ENCODE results near the gene SLCO2B1. TPM values are rescaled to one million over a fixed set of nuclear protein-coding genes. Genes with fewer than 3 reads are reported as not detected.

Gene SLCO2B1
- total RNA-seq, 2 donors from 2014 or later: 49.0 to 55.8 TPM

DNA sequence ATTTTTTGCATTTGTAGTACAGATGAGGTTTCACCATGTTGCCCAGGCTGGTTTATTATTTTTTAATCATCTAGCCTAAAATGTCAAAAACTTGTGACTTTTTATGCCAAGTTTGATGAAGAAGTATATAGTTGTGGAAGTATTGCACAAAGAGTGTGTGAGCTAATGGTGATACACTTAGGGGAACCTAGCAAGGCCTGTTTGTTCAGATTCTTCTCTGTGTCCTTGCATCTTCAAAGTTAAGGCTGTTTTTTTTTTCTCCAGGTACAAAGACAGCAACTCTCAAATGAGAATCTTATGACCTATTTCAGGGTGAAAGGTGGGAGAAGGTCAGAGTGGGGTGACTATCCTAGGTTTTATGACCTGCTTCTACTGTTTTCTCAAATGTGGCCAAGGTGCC lies 7.3 kb downstream of the SLCO2B1 start:
- no peak for DNase-seq
- ATAC-seq: no peak
- intact Hi-C loops (cut with DNase I): no loop called here

DNA sequence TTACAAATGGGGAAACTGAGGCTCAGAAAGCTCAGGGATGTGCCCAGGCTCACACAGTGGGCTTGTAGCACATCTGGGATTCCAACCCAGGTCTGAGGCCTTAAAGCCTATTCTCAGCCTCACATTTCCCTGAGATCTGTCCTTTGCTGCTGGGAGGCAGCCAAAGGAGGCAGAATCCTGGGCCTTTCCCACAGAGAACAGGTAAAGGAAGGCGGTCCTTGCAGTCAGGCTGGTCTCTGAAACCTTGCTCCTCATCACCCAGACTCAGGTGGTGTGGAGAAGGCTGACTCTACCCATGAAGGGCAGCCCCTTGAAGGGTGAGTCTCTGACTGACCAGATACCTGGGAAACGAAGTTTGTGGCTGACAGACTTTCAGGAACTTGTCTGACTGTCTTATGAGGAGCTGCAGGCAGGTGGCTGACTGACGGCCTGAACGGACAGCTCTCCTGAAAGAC lies 7.8 kb downstream of the SLCO2B1 start:
- intact Hi-C loops (cut with DNase I): no loop called here
- no peak for DNase-seq
- no peak for ATAC-seq

DNA sequence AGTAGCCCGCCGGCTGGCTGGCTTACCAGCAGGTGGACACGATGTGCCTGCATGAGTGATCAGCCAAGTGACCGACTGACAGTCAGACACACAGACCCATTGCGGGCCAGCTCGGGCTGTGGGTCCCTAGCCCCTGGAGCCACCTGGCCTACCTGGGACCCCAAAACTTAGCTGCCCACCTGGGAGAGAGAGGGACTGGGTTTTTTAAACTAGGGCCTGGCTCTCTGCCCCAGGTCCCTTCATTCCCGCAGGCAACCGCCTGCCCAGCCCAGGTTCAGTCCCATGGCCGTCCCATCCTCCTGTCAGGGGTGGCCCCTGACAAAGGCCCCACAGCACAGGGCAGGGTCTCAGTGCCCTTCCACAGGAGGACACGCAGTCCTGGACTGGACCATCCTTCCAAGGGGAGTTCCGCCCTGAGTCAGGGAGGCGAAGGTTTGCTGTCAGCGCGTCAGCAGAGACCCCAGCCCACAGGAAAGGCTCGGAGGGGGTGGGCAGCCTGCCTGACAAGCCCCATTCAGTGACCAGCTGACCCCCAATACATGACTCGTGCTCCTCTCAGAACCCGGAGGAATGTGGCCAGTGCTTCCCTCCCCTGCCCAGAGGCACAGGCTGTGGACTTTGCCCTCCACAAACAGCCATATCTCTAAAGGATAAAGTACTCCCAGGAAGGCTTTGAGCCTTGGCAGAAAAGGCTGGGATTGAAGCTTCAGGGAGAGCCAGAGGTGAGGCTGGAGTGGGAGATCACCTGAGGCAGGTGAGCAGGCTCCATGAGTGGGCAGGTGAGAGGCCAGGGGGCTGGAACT lies 8.4 kb downstream of the SLCO2B1 start:
- ATAC-seq (no peak), DNase-seq (no peak)
- intact Hi-C loops (cut with DNase I): no loop called here

DNA sequence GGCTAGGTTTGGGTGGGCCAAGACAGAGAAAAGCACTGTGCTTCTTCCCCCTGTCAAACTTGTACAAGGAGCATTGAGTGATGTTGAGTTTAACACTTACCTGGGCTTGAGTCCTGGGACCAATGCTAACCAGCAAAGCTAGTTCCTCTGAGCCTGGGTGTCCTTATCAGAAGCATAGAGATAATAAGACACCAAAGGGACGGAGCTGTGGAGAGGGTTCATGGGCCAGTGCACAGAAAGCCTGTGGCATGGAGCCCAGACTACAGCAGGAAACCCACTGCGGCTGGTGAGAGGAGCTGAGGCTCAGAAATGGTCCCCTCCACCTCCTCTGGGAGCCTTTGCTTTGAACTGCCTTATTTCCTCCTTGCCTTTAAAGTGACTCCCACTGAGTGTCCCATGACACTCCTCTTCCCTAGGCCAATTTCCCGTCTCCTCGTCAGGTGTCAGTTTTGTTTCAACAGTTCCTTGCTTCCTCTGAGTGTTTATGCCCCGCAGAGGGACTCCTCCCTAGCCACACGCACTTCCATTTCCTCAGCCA lies 9.4 kb downstream of the SLCO2B1 start:
- ATAC-seq: peak; percentile 30 to 63
- intact Hi-C loops (cut with DNase I): no loop called here
- no peak for DNase-seq

DNA sequence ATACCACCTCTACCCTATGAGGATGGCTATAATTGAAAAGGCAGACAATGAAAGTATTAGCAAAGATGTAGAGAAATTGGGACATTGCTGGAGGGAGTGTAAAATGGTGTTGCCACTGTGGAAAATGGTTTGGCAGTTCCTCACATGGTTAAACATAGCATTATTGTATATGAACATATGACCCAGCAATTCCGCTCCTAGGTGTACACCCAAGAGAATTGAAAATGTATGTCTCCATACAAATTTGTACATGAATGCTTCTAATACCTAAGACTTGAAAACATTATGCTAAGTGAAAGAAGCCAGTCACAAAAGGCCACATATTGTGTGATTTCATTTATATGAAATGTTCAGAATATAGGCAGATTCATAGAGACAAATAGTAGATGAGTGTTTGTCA lies 10.0 kb downstream of the SLCO2B1 start:
- ATAC-seq: no peak
- no peak for DNase-seq
- intact Hi-C loops (cut with DNase I): no loop called here

DNA sequence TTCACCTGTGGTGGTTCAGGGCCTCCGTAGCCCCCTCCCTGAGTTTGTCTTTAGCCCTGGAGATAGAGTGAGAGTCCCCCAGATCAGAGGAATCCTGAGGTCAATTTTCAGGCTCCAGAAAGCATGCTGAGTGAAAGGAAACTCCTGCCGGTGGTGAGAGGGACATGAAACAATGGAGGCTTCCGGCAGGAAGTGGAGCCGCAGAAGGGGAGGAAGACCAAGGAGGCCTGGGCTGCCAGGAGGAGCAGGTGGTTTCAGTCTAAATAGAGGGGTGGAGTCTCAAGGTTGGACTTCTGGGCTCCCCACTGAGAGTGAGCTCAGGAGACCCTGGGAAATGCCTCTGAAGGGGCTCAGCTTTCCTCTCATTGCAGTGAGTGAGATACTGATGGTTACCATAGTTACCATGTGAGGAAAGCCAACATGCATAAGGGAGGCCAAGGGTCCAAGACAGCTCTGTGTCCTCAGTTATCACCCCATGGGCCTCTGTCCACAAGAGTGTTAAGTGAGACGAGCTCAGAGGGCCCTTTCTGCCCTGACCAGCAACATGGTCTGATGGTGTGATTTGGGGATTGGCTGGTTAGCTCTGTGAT lies 10.7 kb downstream of the SLCO2B1 start:
- intact Hi-C loops (cut with DNase I): no loop called here
- ATAC-seq: peak in 1 of 2 donors; percentile 33
- no peak for DNase-seq

DNA sequence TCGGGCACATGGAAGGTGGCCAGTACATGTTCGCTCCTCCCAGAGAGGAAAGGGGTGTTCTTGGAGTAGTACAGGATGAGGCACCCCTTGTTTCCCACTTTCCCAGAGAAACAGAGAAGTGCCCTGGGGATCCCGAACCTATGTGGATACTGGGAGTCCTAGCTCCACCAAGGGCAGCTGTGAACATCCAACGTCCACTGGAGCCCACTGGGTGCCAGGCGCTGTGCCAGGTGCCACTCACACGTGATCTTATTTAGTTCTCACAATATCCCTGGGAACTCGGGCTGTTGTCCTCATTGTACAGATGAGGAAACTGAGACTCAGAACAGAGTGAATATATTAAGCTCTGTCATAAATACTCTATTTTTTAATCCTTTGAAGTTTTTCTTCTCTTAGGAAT lies 12.0 kb downstream of the SLCO2B1 start:
- ATAC-seq (no peak), DNase-seq (no peak)
- intact Hi-C loops (cut with DNase I): no loop called here

DNA sequence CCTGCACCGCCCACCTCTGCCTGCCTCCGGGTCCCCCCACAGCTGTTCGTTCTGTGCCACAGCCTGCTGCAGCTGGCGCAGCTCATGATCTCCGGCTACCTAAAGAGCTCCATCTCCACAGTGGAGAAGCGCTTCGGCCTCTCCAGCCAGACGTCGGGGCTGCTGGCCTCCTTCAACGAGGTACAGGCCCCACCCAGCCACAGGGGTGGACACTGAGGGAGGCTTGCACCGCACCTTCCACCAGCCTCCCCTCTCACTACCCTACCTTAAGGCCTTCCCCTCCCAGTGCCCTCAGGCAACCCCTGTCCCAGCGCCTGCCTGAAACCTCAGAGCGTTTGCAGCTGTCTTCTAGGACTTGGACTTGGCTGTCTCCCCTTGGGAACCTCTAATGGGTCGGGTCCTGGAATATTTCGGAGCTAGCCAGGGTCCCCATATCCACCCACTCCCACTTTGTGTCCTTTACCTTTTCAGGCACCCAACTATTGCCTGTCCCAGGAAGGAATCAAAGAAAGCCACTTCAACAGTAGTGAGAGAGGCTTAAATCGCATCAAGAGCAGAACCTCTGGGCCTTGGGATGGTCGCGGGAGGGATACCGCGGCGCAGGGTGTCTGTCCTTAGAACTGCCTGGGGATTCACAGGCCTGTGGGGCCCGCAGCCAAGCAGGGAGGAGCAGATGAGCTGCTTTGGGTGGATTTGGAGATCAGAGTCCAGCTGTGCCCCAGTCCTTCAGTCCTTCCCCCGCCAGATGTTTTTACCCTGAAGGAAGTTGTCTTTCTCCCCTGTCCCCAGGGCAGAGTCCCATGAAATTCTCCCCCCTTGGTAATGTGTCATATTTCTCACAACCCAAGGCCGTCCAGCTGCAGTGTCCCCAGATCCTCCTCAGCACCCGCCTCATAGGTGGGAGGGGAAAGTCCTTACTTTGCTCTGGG lies 13.3 kb downstream of the SLCO2B1 start:
- DNase-seq: no peak
- peak in 1 of 2 donors; percentile 21 for ATAC-seq

DNA sequence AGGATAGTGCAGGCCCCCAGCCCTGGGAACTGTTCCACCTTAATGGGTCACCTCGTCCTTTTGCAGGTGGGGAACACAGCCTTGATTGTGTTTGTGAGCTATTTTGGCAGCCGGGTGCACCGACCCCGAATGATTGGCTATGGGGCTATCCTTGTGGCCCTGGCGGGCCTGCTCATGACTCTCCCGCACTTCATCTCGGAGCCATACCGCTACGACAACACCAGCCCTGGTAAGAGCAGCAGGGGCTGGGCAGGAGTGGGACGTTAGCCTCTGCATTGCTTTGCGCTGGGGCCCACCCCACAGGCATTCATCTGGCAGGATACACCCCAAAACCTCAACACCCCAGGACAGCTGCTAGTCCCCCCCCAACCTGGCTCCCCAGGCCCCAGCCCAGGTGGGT lies 14.8 kb downstream of the SLCO2B1 start:
- ATAC-seq: no peak

More for the DNA sequence above, 13.3 kb downstream of the SLCO2B1 start:
- intact Hi-C loops (cut with DNase I): no loop called here

DNA sequence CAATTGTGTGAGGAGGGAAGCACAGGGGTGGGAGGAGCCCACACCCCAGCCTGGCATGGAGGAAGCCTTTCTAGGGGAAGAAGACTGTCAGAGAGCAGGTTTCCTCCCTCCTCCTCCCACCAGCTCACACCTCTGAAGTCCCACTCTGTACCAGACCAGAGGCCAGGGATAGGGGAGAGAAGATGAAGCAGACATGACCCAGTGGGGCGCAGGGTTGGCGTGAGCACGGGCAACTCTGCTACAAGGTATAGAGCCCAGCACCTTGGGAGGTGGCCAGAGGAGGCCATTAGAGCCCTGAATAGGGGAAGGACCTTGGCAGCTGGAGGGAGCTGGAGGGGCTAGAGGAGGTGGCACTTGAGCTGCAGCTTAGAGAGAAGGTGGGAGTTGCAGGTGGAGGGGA lies 15.9 kb downstream of the SLCO2B1 start:
- DNase-seq (no peak), ATAC-seq (no peak)
- intact Hi-C loops (cut with DNase I): no loop called here

More for the DNA sequence above, 14.8 kb downstream of the SLCO2B1 start:
- intact Hi-C loops (cut with DNase I): no loop called here
- DNase-seq: no peak

DNA sequence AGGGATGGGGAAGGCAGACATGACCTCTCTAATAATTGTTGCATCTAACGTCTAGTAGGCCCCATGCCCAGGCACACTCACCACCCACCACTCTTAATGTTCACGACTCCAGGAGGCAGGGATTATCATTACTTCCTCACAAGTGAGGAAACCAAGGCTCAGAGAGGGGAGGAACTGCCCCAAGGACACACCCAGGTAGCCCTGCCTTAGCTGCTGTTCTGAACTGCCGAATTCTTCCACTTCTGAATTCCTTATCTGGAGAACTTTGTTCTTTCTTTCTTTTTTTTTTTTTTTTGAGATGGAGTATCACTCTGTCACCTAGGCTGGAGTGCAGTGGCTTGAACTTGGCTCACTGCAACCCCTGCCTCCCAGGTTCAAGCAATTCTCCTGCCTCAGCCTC lies 16.7 kb downstream of the SLCO2B1 start:
- ATAC-seq: no peak
- intact Hi-C loops (cut with DNase I): no loop called here
- DNase-seq: no peak

DNA sequence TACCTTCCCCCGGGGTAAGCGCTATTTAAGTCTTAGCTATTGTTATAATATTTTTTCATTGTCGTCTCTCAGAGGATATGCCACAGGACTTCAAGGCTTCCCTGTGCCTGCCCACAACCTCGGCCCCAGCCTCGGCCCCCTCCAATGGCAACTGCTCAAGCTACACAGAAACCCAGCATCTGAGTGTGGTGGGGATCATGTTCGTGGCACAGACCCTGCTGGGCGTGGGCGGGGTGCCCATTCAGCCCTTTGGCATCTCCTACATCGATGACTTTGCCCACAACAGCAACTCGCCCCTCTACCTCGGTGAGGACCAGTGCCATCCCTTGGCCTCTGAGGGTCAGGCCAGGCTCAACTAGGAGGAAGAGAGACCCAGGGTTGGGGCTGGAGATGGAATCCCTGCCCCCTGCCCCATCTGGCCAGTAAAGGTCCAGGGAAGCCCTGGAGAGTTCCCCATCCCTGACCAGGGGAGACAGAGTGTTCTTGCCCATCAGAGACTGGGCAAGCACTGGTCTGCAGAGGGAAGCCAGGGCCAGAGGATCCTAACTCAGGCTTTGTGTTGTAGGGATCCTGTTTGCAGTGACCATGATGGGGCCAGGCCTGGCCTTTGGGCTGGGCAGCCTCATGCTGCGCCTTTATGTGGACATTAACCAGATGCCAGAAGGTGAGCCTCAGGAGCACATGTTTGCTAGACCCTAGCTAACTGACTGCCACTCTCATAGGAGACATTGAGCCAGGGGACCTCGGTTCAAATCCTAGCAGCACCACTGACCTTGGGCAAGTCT lies 18.4 kb downstream of the SLCO2B1 start:
- ATAC-seq (no peak), DNase-seq (no peak)
- intact Hi-C loops (cut with DNase I): no loop called here

DNA sequence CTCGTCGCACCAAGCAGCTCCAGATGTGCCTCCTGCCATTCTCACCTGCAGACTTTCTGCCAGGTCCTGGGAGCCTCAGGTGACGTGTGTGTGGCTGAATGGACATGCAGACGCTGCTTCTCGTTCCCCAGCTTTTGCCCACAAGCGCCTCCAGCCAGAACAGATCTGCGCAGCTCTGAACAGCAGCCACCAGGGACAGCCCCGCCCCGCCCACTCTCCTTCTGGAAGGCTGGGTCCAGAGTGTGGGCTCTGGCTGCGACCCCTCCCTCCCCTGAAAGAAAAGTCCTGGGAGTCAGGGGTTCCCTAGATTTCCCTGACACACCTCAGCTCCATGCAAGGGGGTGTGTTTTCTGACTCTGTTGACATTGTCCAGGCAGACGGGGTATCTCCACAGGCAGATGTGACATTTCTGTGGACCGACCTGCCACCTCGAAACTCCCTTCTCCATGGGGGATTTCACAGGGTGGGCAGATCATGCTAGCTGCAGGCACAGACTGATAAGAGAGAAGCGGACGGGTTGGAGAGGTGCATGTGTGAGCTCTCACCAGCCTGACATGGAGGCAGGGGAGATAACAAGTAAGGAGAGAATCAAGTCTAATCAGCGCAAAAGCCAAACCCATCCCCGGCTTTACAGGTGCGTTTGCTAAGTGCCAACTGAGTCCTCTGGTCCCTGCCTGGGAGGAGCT lies 19.8 kb downstream of the SLCO2B1 start:
- no peak for DNase-seq
- no peak for ATAC-seq

DNA sequence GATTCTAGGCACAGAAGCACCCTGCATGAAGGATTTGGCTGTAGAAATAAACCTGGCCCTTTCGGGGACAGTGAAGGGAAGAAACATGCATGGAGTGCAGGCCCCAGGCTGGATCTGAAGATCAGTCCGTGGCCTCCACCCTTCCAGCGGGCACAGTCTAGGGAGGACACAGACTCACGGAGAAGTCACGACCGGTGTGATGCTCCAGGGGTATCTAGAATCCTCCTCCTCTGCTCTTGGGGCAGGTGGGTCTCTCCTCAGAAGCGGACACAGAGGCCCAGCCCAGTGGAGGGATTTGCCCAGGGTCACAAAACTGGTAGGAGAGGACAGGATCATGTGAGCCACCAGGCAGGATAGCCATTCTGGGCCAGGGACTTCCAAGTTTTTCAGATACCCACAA lies 22.4 kb downstream of the SLCO2B1 start:
- no peak for ATAC-seq
- intact Hi-C loops (cut with DNase I): no loop called here
- DNase-seq: no peak

More for the DNA sequence above, 19.8 kb downstream of the SLCO2B1 start:
- intact Hi-C loops (cut with DNase I): no loop called here

DNA sequence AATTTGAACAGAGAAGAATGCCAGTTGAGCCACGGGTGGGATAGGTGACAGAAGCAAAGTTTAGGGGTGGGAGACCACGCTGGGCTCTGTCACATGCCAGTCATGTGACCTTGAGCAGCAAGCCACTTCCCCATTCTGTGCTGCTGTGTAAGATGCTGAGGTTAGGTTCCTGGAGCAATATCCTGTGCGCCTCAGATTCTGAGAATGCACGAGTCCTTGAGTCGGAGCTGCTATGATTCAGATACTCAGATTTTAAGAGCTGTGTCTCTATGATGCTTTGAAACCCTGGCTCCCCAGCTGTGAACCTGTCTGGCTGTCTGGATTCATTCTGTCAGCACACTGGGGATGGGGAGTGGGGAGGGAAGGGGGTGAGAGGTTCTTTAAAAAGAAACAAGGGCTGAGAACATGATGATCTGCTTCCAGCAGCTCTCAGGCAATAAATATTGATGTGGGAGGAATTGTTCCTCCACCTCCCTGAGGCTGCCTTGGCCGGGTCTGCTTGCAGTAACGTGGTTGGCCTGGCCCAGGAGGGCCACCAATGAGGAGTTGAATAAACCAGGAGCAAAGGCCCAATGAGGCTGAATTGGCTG lies 24.0 kb downstream of the SLCO2B1 start:
- ATAC-seq (peak; percentile 74 to 82), DNase-seq (peak; percentile 55)
- intact Hi-C loops (cut with DNase I): loop anchor here in 1 of 2 donors (1.0 kb wide), 1 partner anchor 20 kb away; no protein-coding TSS in a partner anchor

DNA sequence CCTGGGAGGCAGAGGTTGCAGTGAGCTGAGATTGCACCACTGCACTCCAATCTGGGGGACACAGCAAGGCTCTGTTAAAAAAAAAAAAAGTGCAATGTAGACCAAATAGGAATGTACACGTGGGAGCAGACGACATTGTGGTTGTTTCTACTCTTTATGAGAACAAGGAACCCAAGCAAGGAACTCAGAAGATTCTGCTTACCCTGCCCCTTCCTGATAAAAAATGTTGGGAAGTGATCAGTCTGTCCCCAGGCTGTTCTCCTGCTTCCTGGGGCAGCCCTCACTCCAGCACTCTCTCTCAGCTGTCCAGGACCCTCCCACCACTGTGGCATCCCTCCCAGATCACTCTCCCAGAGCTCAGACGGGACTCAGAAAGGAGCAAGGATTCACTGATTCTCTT lies 31.8 kb downstream of the SLCO2B1 start:
- DNase-seq: no peak
- intact Hi-C loops (cut with DNase I): no loop called here
- ATAC-seq: peak in 1 of 2 donors; percentile 55

DNA sequence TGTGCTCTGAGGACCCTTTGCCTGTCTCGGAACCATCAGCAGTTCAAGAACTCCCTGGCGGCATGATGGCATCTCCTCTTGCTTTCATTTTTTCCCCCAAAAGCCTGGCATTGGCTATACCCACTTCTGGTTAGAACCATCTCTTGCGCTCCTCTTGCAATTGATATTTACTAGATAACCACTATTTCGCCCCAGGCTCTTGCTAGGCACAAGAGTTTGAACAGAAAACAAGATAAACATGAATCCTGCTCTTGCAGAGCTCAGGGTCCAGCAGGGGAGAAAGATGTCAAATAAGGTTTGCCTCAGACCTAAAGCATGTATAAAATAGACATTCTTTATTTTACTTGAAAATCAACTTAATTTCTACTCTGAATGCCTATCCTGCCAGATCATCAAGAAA lies 33.1 kb downstream of the SLCO2B1 start:
- DNase-seq (no peak), ATAC-seq (no peak)

More for the DNA sequence above, 33.1 kb downstream of the SLCO2B1 start:
- intact Hi-C loops (cut with DNase I): no loop called here

Measured in left cardiac atrium (tissue), 4 donors.